HepG2 (cell line): ENCODE measurements around the gene MFAP1. TPM values are rescaled to one million over a fixed set of nuclear protein-coding genes. Genes with fewer than 3 reads are reported as not detected.

Experiments
- AKAP8 ChIP-seq: sonication (generic); formaldehyde crosslinking; IDR thresholded peaks from 2 replicates; pipeline ENCODE4 v1.5.1; 2020; ENCODE audit warnings: mild to moderate bottlenecking, missing genetic modification reagents
- ASH2L ChIP-seq: fragments of 300-600, 200-600 bp; sonication (generic); IDR thresholded peaks from 2 replicates; pipeline ENCODE4 v1.7.0; 2017; ENCODE audit warnings: low read depth, mild to moderate bottlenecking, moderate library complexity, mixed read lengths, low read length; ENCODE audit not compliant: insufficient read length
- ATF5 ChIP-seq: sonication (generic); formaldehyde crosslinking; IDR thresholded peaks from 2 replicates; pipeline ENCODE4 v1.4.0; 2020; ENCODE audit warnings: mild to moderate bottlenecking, low read depth, missing genetic modification reagents
- CBX1 ChIP-seq: IDR thresholded peaks from one replicate; pipeline ENCODE4 v1.6.1; 2016; ENCODE audit warnings: antibody characterized with exemption, low read depth
- ELF4 ChIP-seq: sonication (generic); formaldehyde crosslinking; IDR thresholded peaks from 2 replicates; pipeline ENCODE4 v1.5.0; 2020; ENCODE audit warnings: missing genetic modification reagents, mild to moderate bottlenecking, moderate library complexity, borderline replicate concordance
- HINFP ChIP-seq: sonication (generic); formaldehyde crosslinking; IDR thresholded peaks from 2 replicates; pipeline ENCODE4 v1.4.0; 2020; ENCODE audit warnings: low read depth, mild to moderate bottlenecking, missing genetic modification reagents
- HNRNPLL ChIP-seq: fragments of 200-400 bp; formaldehyde crosslinking; IDR thresholded peaks from 2 replicates; pipeline ENCODE4 v1.6.1; 2017; ENCODE audit warnings: mild to moderate bottlenecking, low read depth, low read length; ENCODE audit not compliant: poor library complexity, severe bottlenecking
- MZF1 ChIP-seq: sonication (generic); formaldehyde crosslinking; IDR thresholded peaks from 2 replicates; pipeline ENCODE4 v1.8.1; 2023; ENCODE audit warnings: mild to moderate bottlenecking, missing genetic modification reagents, borderline replicate concordance
- NCOA2 ChIP-seq: sonication (generic); formaldehyde crosslinking; IDR thresholded peaks from 2 replicates; pipeline ENCODE4 v1.8.0; 2022; ENCODE audit warnings: inconsistent platforms
- NR0B2 ChIP-seq: sonication (generic); formaldehyde crosslinking; IDR thresholded peaks from 2 replicates; pipeline ENCODE4 v1.4.0; 2020; ENCODE audit warnings: mild to moderate bottlenecking, missing genetic modification reagents
- SAP130 ChIP-seq: IDR thresholded peaks from 2 replicates; pipeline ENCODE4 v1.6.1; 2016; ENCODE audit warnings: low read depth
- SNAI1 ChIP-seq: sonication (generic); formaldehyde crosslinking; IDR thresholded peaks from 2 replicates; pipeline ENCODE4 v1.5.0; 2020; ENCODE audit warnings: mild to moderate bottlenecking, missing genetic modification reagents, borderline replicate concordance
- SRSF1 ChIP-seq: fragments of 200-400 bp; formaldehyde crosslinking; optimal IDR thresholded peaks from 2 replicates; pipeline ENCODE3; 2017; ENCODE audit warnings: mild to moderate bottlenecking, low read depth, low read length, moderate library complexity
- TEAD3 ChIP-seq: optimal IDR thresholded peaks from 2 replicates; pipeline ENCODE3; 2016; ENCODE audit warnings: borderline replicate concordance
- TP53 ChIP-seq: sonication (generic); formaldehyde crosslinking; conservative IDR thresholded peaks from 2 replicates; pipeline ENCODE4 v1.4.0; 2020; ENCODE audit warnings: missing genetic modification reagents
- ZNF234 ChIP-seq: sonication (generic); formaldehyde crosslinking; conservative IDR thresholded peaks from 2 replicates; pipeline ENCODE4 v1.5.1; 2020; ENCODE audit warnings: mild to moderate bottlenecking, missing genetic modification reagents
- ZNF251 ChIP-seq: sonication (generic); formaldehyde crosslinking; IDR thresholded peaks from 2 replicates; pipeline ENCODE4 v1.9.0; 2021; ENCODE audit warnings: mild to moderate bottlenecking, missing genetic modification reagents
- ZNF253 ChIP-seq: sonication (generic); formaldehyde crosslinking; IDR thresholded peaks from 2 replicates; pipeline ENCODE4 v1.8.0; 2022; ENCODE audit warnings: mild to moderate bottlenecking, missing genetic modification reagents, borderline replicate concordance
- ZNF260 ChIP-seq: sonication (generic); formaldehyde crosslinking; IDR thresholded peaks from 2 replicates; pipeline ENCODE4 v1.4.0; 2020; ENCODE audit warnings: missing genetic modification reagents, low read depth, mild to moderate bottlenecking, borderline replicate concordance
- ZNF446 ChIP-seq: sonication (generic); formaldehyde crosslinking; IDR thresholded peaks from 2 replicates; pipeline ENCODE4 v1.5.0; 2020; ENCODE audit warnings: mild to moderate bottlenecking, missing genetic modification reagents
- ZNF614 ChIP-seq: IDR thresholded peaks from 2 replicates; pipeline ENCODE4 v1.6.1; 2018; ENCODE audit warnings: missing biosample characterization, missing genetic modification reagents, inconsistent platforms, borderline replicate concordance
- ZNF709 ChIP-seq: sonication (generic); formaldehyde crosslinking; IDR thresholded peaks from 2 replicates; pipeline ENCODE4 v1.5.0; 2020; ENCODE audit warnings: mild to moderate bottlenecking, missing genetic modification reagents
- ZSCAN5A ChIP-seq: sonication (generic); formaldehyde crosslinking; IDR thresholded peaks from 2 replicates; pipeline ENCODE4 v1.8.0; 2022; ENCODE audit warnings: mild to moderate bottlenecking, missing genetic modification reagents, borderline replicate concordance
- polyA plus RNA-seq, 8 experiments: library from polyadenylated mRNA; depleted of rRNA in 3 of 8; stranded (reverse) in 7 of 8; unstranded in 1 of 8; fragments of >200 nt; fragmentation: Illumina TruSeq in 4 of 8; extraction: Trizol in 4 of 8; gene quantifications; 2 replicates each; pipeline versions ENCODE4 v1.2.1 to v1.2.3, GENCODE V29; 2011 to 2016; ENCODE audit warnings: low read depth in 4 of 8, missing spikeins in 1 of 8, mixed read lengths in 1 of 8; ENCODE audit not compliant: insufficient read depth in 1 of 8
- total RNA-seq, 5 experiments: library from RNA; depleted of rRNA; stranded (reverse); fragments of >200 nt; fragmentation: Illumina TruSeq; extraction: Trizol; gene quantifications; 2 replicates each; pipeline ENCODE4 v1.2.3, GENCODE V29; 2016; ENCODE audit warnings: low read depth in 1 of 5

The MFAP1 gene
- total and polyA plus RNA-seq, 2 of the 13 experiments (the other 11 are each of a cell fraction or from before 2014, with no cell fraction given): 11.8 to 39.5 TPM

- TF ChIP-seq SAP130 (CRISPR knock-in tag) (peak; percentile 87), ATF5 (CRISPR knock-in tag) (no peak), TP53 (CRISPR knock-in tag) (no peak), HINFP (peak; percentile 26; the same call in 1 of the 2 replicates), HNRNPLL (peak; percentile 92), AKAP8 (no peak), SNAI1 (CRISPR knock-in tag) (peak; percentile 79; the same call in 1 of the 2 replicates), ZNF251 (CRISPR knock-in tag) (no peak), ZSCAN5A (no peak), ASH2L (peak; percentile 83), MZF1 (no peak), ZNF234 (CRISPR knock-in tag) (no peak), SRSF1 (peak; percentile 39), ZNF709 (CRISPR knock-in tag) (no peak), ZNF253 (CRISPR knock-in tag) (no peak; the same call in 1 of the 2 replicates), ZNF446 (no peak), TEAD3 (CRISPR knock-in tag) (peak; percentile 3), ZNF614 (CRISPR knock-in tag) (no peak), NR0B2 (CRISPR knock-in tag) (no peak), ZNF260 (CRISPR knock-in tag) (no peak), CBX1 (no peak), NCOA2 (CRISPR knock-in tag) (peak; percentile 23; the same call in 1 of the 2 replicates), ELF4 (CRISPR knock-in tag) (no peak)
Observed at GRCh38 chr15:43791993-43792760, 32.3 kb downstream of the MFAP1 start, which contains the start of gene SERF2 (continued).
